ENCODE measurements around the gene UEVLD.

UEVLD gene

DNA sequence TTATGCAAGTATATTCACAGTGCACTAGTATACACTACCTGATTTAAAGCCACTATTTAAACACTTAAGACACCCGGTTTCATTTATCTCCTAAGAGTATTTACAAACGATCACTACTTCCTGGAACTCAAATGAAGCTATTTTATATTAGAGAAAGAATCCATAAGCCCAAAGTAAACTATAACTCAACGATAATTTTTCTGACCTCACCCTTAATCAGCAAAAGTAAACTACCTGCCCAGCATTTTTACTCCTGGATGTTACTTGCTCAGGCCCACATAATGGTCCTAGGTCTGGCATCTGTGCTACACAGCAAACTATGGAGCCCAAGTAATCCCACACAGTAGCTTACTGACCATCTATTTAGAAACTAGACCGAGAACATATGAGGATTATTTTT is 95.2 kb downstream of the UEVLD start:
- H3K27ac ChIP-seq: no peak overlapping the region
- TF ChIP-seq, protein P1, sequence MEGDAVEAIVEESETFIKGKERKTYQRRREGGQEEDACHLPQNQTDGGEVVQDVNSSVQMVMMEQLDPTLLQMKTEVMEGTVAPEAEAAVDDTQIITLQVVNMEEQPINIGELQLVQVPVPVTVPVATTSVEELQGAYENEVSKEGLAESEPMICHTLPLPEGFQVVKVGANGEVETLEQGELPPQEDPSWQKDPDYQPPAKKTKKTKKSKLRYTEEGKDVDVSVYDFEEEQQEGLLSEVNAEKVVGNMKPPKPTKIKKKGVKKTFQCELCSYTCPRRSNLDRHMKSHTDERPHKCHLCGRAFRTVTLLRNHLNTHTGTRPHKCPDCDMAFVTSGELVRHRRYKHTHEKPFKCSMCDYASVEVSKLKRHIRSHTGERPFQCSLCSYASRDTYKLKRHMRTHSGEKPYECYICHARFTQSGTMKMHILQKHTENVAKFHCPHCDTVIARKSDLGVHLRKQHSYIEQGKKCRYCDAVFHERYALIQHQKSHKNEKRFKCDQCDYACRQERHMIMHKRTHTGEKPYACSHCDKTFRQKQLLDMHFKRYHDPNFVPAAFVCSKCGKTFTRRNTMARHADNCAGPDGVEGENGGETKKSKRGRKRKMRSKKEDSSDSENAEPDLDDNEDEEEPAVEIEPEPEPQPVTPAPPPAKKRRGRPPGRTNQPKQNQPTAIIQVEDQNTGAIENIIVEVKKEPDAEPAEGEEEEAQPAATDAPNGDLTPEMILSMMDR (conservative IDR thresholded peaks at IDR 0.05; ENCODE audit: low read depth): no peak
- ChIA-PET POLR2A (ENCODE audit: low non-redundant PET) (no interaction called here), CTCF (no interaction called here)
- DNase-seq (ENCODE audit: low spot score): no peak

DNA sequence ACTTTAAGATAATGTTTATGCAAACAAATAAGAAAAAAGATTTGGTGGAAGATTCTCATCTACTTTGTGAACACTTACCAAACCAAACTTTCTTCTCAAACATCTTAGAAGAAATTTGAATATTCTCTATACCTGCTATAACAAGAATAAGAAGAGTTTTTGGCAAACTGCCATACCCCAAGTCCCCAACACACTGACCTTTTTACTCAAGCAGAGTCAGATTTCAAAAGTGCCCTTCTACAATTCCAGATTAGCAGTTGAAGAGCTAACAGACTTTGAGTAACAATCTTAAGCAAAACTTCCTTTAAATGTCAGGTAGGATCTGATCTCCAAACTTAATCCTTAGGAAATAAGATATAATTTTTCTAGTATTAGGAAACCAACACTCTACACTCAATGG is 95.6 kb downstream of the UEVLD start:
- CTCF ChIA-PET: no interaction called here
- no peak for DNase-seq (ENCODE audit: low spot score)
- H3K27ac ChIP-seq: no peak overlapping the region
- TF ChIP-seq, protein P1 (conservative IDR thresholded peaks at IDR 0.05; ENCODE audit: low read depth): no peak
- POLR2A ChIA-PET (ENCODE audit: low non-redundant PET): no interaction called here

DNA sequence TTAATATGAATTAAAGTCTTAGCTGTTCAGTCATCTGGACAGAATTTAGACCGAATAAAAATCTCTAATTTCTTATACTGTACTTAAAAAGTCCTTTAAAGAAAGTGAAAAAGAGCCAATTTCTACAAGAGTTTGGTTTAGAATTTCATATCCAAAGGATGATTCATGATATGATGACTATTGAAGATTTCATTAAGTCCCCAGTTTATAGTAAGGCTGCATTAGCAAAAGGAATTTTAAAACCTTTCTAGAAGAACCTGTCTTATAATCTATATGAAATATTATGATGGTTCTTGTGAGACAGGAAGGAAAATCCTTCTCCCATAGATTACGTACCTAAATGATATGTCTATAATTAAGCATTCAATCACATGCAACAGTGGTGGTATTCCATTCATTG is 96.6 kb downstream of the UEVLD start:
- TF ChIP-seq, protein P1 (conservative IDR thresholded peaks at IDR 0.05; ENCODE audit: low read depth): no peak
- ChIA-PET CTCF (no interaction called here), POLR2A (ENCODE audit: low non-redundant PET) (no interaction called here)
- no peak for DNase-seq (ENCODE audit: low spot score)
- H3K27ac ChIP-seq: no peak overlapping the region

DNA sequence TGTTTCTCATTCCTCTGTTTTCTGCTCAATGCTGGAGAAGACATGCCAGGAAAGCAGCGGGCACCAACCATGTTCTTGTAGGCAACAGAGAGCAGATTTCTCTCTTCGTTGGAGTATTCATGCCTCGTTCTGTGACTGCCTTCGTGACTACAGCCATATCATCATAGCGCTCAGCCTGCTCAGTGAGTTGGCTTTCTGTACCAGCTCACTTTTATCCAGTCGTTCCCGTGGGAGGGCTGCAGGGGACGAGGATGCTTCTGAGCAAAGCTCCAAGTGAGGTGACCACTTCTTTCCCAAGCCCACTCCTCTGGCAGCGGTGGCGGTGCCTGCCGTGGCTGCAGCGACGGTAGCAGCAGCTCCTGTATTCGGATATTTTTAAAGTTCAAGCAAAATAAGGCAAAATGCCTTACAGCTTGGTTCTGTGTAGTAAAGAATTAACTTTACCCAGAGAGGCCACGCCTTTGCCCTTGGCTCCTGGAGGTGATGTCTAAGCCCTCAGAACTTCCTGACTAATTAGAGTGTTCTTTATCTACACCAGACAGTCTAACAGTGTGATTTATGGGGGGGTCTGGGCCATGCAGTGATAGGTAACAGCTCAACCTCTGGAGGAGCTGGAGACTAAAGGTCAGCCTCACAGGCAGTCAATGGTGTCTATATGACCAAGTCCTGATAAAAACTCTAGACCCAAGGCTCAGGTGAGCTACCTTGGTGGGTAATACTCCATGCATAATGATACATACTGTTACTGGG is 97.6 kb downstream of the UEVLD start:
- ChIA-PET CTCF (interaction anchor here (0.7 kb wide), 1 partner anchor 57 kb away, joined by 3 read pairs; no protein-coding TSS in a partner anchor), POLR2A (ENCODE audit: low non-redundant PET) (interaction anchor here (0.6 kb wide), 1 partner anchor 12 kb away, joined by 5 read pairs; no protein-coding TSS in a partner anchor)
- no peak overlapping the region for H3K27ac ChIP-seq
- TF ChIP-seq, protein P1 (conservative IDR thresholded peaks at IDR 0.05; ENCODE audit: low read depth): no peak
- no peak for DNase-seq (ENCODE audit: low spot score)

DNA sequence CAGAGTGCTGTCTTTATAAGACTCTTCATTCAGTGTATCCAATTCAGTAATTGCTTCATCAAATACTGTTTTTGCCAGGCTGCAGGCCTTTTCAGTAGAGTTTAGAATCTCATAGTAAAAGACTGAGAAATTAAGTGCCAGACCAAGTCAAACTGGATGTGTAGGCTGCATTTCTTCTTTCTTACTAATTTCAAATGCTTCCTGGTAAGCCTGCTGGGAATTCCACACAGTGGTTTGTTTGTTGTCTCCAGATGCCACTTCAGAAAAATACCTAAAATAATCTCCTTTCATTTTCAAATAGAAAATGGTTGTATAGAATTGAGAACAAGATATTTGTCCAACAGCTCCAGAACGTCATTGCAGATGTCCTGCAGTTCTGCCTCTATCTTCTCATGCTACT is 98.2 kb downstream of the UEVLD start:
- DNase-seq (ENCODE audit: low spot score): no peak
- ChIA-PET POLR2A (ENCODE audit: low non-redundant PET) (no interaction called here), CTCF (no interaction called here)
- TF ChIP-seq, protein P1 (conservative IDR thresholded peaks at IDR 0.05; ENCODE audit: low read depth): no peak
- no peak overlapping the region for H3K27ac ChIP-seq

DNA sequence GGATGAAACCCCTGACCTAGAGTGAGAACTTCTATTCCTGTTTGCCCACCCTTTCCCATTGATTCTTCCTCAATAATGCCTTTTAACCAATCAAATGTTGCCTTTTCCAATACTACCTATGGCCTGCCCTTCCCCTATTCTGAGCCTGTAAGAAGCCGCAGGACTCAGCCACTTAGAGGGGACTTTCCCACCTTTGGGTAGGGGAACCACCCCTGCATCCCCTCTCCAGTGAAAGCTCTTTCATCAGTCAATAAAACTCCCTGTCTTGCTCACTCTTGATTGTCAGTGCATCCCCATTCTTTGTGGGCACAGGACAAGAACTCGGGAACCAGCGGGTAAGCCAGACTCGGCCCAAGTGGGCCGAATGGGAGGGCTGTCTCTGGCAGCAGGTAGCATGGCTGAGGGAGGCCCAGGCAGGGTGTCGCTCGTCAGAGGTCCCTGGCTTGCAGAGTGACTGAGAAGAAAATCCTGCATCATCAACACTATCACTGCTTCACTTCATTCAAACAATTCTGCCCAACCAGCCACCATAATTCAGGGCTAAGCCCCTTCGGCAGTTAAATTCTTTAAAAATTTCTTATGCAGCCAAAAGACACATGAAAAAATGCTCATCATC is 102.5 kb downstream of the UEVLD start:
- DNase-seq (ENCODE audit: low spot score): no peak
- no peak overlapping the region for H3K27ac ChIP-seq
- ChIA-PET CTCF (no interaction called here), POLR2A (ENCODE audit: low non-redundant PET) (no interaction called here)
- TF ChIP-seq, protein P1 (conservative IDR thresholded peaks at IDR 0.05; ENCODE audit: low read depth): no peak
